Kidney (tissue), 14 donors: ENCODE measurements around the gene MRPS12. TPM values are rescaled to one million over a fixed set of nuclear protein-coding genes. Genes with fewer than 3 reads are reported as not detected.
A peak's percentile ranks its signal among the peaks of the same experiment; 100 is the strongest.

ENCODE experiments used
- DNase-seq, 5 donors: peaks; one replicate each; pipeline ENCODE4 v3.0.0-alpha.2; 2013 to 2020
- FAIRE-seq: peaks from 2 replicates; lab custom pipeline; 2012; peaks lifted over from hg19 to GRCh38; lab: Jason Lieb, UNC
- H3K27ac ChIP-seq, 2 donors: one replicate each; pipeline ENCODE4 v1.7.0; 2013; ENCODE audit warnings: low read depth in 2 of 2, low read length in 2 of 2, inconsistent platforms in 1 of 2
- H3K27me3 ChIP-seq: one replicate; pipeline ENCODE4 v1.7.1; 2013; ENCODE audit warnings: low read length, inconsistent platforms; ENCODE audit not compliant: control insufficient read depth, insufficient read depth
- H3K36me3 ChIP-seq, 3 donors: one replicate each; pipeline versions ENCODE4 v1.7.0 to v1.7.1; 2013; ENCODE audit warnings: low read length in 3 of 3, control low read depth in 1 of 3, inconsistent platforms in 1 of 3; ENCODE audit not compliant: insufficient read depth in 3 of 3, control insufficient read depth in 2 of 3
- H3K4me1 ChIP-seq, 3 donors: one replicate each; pipeline versions ENCODE4 v1.7.0 to v1.7.1; 2013; ENCODE audit warnings: low read length in 3 of 3, inconsistent platforms in 1 of 3, low read depth in 1 of 3; ENCODE audit not compliant: control insufficient read depth in 2 of 3, insufficient read depth in 2 of 3
- H3K4me3 ChIP-seq, 3 donors: one replicate each; pipeline versions ENCODE4 v1.7.0 to v1.8.1; 2013; ENCODE audit warnings: low read length in 3 of 3, control low read depth in 1 of 3, inconsistent platforms in 1 of 3
- H3K9ac ChIP-seq, 3 donors: one replicate each; pipeline versions ENCODE4 v1.7.0 to v1.7.1; 2013; ENCODE audit warnings: low read length in 3 of 3, control low read depth in 1 of 3, inconsistent platforms in 1 of 3
- H3K9me3 ChIP-seq, 3 donors: one replicate each; pipeline versions ENCODE4 v1.7.0 to v1.7.1; 2013; ENCODE audit warnings: low read length in 3 of 3, control low read depth in 1 of 3, inconsistent platforms in 1 of 3; ENCODE audit not compliant: control insufficient read depth in 2 of 3, insufficient read depth in 1 of 3
- intact Hi-C: fragments of 100-400 bp; cut with DNase I; formaldehyde crosslinking; loops from one replicate; pipeline ENCODE4 v1.11.1; 2022
- polyA plus RNA-seq: library from polyadenylated mRNA; stranded (reverse); fragments of 350-450 nt; fragmentation: Illumina TruSeq; extraction: RNeasy Lipid Tissue Mini Kit (QIAGEN cat#74804); gene quantifications from one replicate; pipeline ENCODE4 v1.2.3, GENCODE V29; 2014; ENCODE audit warnings: low read depth, low replicate concordance; ENCODE audit not compliant: insufficient read depth
- total RNA-seq: library from RNA; stranded (reverse); fragmentation: NEBNext Ultra II Directional; extraction: Animal tissue kit (Norgen Biotek cat#: 25700); gene quantifications from one replicate; pipeline ENCODE4 v1.2.1, GENCODE V29; 2021
- TF ChIP-seq, protein P1 (sequence below): IDR thresholded peaks from 3 replicates; pipeline ENCODE4 v1.5.1; 2012; ENCODE audit warnings: mild to moderate bottlenecking, moderate library complexity, borderline replicate concordance; ENCODE audit not compliant: insufficient read depth; ENCODE audit errors: extremely low read depth
- donor health status: control.
- donor health status: control.
- donor health status: control.
- donor health status: control.
- donor health status: control.
- donor health status: DM: yes; HTN: yes; CAD: no.
- donor health status: Normal renal cell carcinoma (clear cell type).

MRPS12 gene
- total and polyA plus RNA-seq, 2 donors from 2014 or later = 28.5 to 110 TPM

DNA sequence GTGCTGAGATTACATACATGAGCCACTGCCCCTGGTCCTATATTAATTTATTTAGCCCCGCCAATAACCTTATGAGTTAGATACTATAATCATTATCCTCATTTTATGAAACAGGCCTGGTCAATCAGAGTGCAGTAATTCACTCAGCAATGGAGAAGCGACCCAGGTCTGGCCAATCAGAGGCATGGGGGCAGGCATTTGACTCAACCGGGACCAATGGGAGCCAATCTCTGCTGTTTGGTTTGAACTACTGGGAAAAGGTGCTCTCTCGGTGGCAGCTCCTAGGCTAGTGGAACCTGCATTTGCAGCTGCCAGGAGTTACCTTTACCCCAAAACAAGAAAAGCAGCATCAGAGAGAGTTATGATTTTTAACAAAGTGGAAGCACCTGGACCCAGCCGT is 37.9 kb upstream of the MRPS12 start:
- Histone ChIP-seq H3K4me1 (peaks cover 0 to 13% (median under 1%) of the 10 kb centered on the region in 3 donors), H3K9me3 (no peaks in the 10 kb centered on the region), H3K9ac (peak overlapping the region in 1 of 3 donors; percentile 12), H3K4me3 (no peak overlapping the region), H3K36me3 (peaks cover 0 to 21% (median 18%) of the 10 kb centered on the region in 3 donors), H3K27ac (peak overlapping the region; percentile 6 to 65), H3K27me3 (no peaks in the 10 kb centered on the region)
- FAIRE-seq = no peak
- intact Hi-C loops = no loop called here
- TF ChIP-seq, protein P1, sequence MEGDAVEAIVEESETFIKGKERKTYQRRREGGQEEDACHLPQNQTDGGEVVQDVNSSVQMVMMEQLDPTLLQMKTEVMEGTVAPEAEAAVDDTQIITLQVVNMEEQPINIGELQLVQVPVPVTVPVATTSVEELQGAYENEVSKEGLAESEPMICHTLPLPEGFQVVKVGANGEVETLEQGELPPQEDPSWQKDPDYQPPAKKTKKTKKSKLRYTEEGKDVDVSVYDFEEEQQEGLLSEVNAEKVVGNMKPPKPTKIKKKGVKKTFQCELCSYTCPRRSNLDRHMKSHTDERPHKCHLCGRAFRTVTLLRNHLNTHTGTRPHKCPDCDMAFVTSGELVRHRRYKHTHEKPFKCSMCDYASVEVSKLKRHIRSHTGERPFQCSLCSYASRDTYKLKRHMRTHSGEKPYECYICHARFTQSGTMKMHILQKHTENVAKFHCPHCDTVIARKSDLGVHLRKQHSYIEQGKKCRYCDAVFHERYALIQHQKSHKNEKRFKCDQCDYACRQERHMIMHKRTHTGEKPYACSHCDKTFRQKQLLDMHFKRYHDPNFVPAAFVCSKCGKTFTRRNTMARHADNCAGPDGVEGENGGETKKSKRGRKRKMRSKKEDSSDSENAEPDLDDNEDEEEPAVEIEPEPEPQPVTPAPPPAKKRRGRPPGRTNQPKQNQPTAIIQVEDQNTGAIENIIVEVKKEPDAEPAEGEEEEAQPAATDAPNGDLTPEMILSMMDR = no peak
- no peak for DNase-seq

DNA sequence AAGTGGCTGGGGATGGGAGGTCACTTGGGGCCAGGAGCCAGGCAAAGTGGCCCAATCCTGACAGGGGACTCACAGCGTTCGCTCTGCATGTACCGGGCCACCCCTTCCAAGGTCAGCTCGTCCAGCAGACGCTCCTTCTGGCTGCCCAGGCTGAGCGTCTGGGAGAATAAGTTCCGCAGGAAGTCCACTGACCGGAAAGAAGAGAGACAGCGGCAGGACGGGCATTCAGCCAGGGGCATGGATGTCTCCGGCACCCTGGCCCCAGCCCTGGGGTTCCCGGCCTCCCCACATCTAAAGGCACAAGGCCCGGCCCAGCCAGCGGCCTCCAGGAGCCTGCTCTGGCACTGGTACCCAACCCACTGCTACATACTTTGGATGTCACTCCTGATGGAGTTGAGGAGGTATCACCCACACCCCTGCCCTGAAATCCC is 37.4 kb upstream of the MRPS12 start:
- peak overlapping the region in 1 of 3 donors; percentile 12 for H3K9ac ChIP-seq
- no peak for FAIRE-seq
- peak overlapping the region; percentile 6 to 65 for H3K27ac ChIP-seq
- no peak for DNase-seq
- H3K4me1 ChIP-seq = peaks cover 0 to 16% (median 5%) of the 10 kb centered on the region in 3 donors
- no peak overlapping the region for H3K4me3 ChIP-seq
- peaks cover 0 to 20% (median 17%) of the 10 kb centered on the region in 3 donors for H3K36me3 ChIP-seq
- no peaks in the 10 kb centered on the region for H3K9me3 ChIP-seq
- TF ChIP-seq, protein P1 = no peak
- no peaks in the 10 kb centered on the region for H3K27me3 ChIP-seq
- intact Hi-C loops = no loop called here

DNA sequence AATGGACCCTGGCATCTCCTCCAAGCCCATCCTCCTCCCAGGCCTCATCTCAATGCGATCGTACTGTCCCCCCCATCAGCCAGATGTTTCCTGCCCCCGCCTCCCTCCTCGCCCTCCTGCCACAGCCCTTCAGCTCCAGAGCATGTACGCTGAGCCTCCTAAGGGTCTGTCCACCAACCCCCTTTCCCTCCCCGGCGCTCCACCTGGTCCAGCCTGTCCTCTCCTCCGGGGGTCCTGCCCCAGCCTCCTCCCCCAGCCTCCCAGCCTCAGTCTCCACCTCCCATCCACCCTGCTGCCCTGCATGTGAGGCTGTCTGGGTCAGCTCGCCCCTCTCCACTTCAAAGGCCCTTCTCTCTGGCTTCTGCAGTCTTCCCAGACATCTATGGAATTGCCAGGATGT is 35.8 kb upstream of the MRPS12 start:
- peak overlapping the region in 1 of 3 donors; percentile 19 for H3K9ac ChIP-seq
- H3K9me3 ChIP-seq = no peaks in the 10 kb centered on the region
- H3K36me3 ChIP-seq = peaks cover 0 to 6% (median 5%) of the 10 kb centered on the region in 3 donors
- DNase-seq = no peak
- intact Hi-C loops = no loop called here
- H3K4me3 ChIP-seq = no peak overlapping the region
- H3K27ac ChIP-seq = no peak overlapping the region
- TF ChIP-seq, protein P1 = no peak
- peaks cover 4 to 20% (median 9%) of the 10 kb centered on the region in 3 donors for H3K4me1 ChIP-seq
- no peaks in the 10 kb centered on the region for H3K27me3 ChIP-seq
- FAIRE-seq = no peak
